A673 (cell line): Measurements from ENCODE around the gene PUS10. TPM values are rescaled to one million over a fixed set of nuclear protein-coding genes. Genes with fewer than 3 reads are reported as not detected.

Experiments
- BruUV-seq: library from RNA; stranded (reverse); fragments of 400-500 nt; replicated peaks from 2 replicates; lab custom pipeline; 2021; lab: Mats Ljungman, UMichigan
- CTCF ChIA-PET: fragments of 300-600 bp; sonication (Branson Sonifier 250); formaldehyde crosslinking; loops from one replicate; lab custom pipeline; 2022; ENCODE audit warnings: antibody characterized with exemption; lab: Charles Lee
- POLR2A ChIA-PET: fragments of 300-600 bp; sonication (Branson Sonifier 250); formaldehyde crosslinking; loops from one replicate; lab custom pipeline; 2022; ENCODE audit warnings: antibody characterized with exemption; ENCODE audit not compliant: low non-redundant PET; lab: Charles Lee
- DNase-seq: peaks from one replicate; pipeline ENCODE4 v3.0.0-alpha.2; 2015; ENCODE audit warnings: low spot score
- H3K27ac ChIP-seq: fragments of 200-600 bp; sonication (generic); 2 replicates; pipeline ENCODE4 v1.5.1; 2016; ENCODE audit warnings: mixed run types, low read depth, mild to moderate bottlenecking, mixed read lengths, antibody characterized with exemption, low read length; ENCODE audit not compliant: poor library complexity, severe bottlenecking
- H3K27me3 ChIP-seq: fragments of 200-600 bp; sonication (generic); replicated peaks from 2 replicates; pipeline ENCODE4 v1.6.1; 2017; ENCODE audit warnings: mixed run types, low read depth, mild to moderate bottlenecking, mixed read lengths, antibody characterized with exemption, low read length; ENCODE audit not compliant: insufficient read depth, poor library complexity
- H3K36me3 ChIP-seq: fragments of 200-600 bp; sonication (generic); 2 replicates; pipeline ENCODE4 v1.6.1; 2016; ENCODE audit warnings: mixed run types, mild to moderate bottlenecking, mixed read lengths, antibody characterized with exemption, low read length; ENCODE audit not compliant: insufficient read depth, poor library complexity, severe bottlenecking
- H3K4me1 ChIP-seq: fragments of 200-600 bp; sonication (generic); 2 replicates; pipeline ENCODE4 v1.6.1; 2017; ENCODE audit warnings: mixed run types, mild to moderate bottlenecking, mixed read lengths, antibody characterized with exemption, low read length; ENCODE audit not compliant: insufficient read depth, poor library complexity, severe bottlenecking
- H3K4me3 ChIP-seq: fragments of 200-600 bp; sonication (generic); 2 replicates; pipeline ENCODE4 v1.5.1; 2016; ENCODE audit warnings: low read depth, mixed run types, mild to moderate bottlenecking, mixed read lengths, low read length; ENCODE audit not compliant: poor library complexity, severe bottlenecking
- H3K9me3 ChIP-seq: fragments of 200-600 bp; sonication (generic); 2 replicates; pipeline ENCODE4 v1.6.1; 2016; ENCODE audit warnings: mixed run types, low read depth, mild to moderate bottlenecking, mixed read lengths, antibody characterized with exemption, low read length; ENCODE audit not compliant: poor library complexity, severe bottlenecking
- CTCF ChIP-seq: fragments of 300-800, 200-600 bp; sonication (generic); conservative IDR thresholded peaks from 2 replicates; pipeline ENCODE4 v1.5.1; 2017; ENCODE audit warnings: low read depth, mild to moderate bottlenecking, antibody characterized with exemption, low read length, moderate library complexity, mixed read lengths
- EZH2 ChIP-seq: fragments of 200-600 bp; sonication (generic); IDR thresholded peaks from 2 replicates; pipeline ENCODE4 v1.6.1; 2017; ENCODE audit warnings: borderline replicate concordance, low read depth, mild to moderate bottlenecking, mixed read lengths, antibody characterized with exemption, low read length; ENCODE audit not compliant: poor library complexity, severe bottlenecking
- intact Hi-C: fragments of 100-400 bp; cut with micrococcal nuclease; formaldehyde crosslinking; loops from one replicate; pipeline ENCODE4 v1.10.0; 2022; ENCODE audit not compliant: unreplicated experiment
- total RNA-seq: library from RNA; stranded (reverse); gene quantifications from 2 replicates; pipeline ENCODE4 v1.2.3, GENCODE V29; 2021

Gene PUS10
- total RNA-seq, 1 experiment from 2014 or later: 4.2 TPM

GRCh38 chr2:60980071-60980815 is 37.8 kb downstream of the PUS10 start:
- no TSS peak for BruUV-seq
- intact Hi-C loops: no loop called here
- no peaks in the 10 kb centered on the region for H3K9me3 ChIP-seq
- no peak overlapping the region for H3K27ac ChIP-seq
- H3K27me3 ChIP-seq: no peaks in the 10 kb centered on the region
- ChIA-PET CTCF (no interaction called here), POLR2A (no interaction called here)
- no peak overlapping the region for H3K4me3 ChIP-seq
- no peak for TF ChIP-seq EZH2
- TF ChIP-seq CTCF: no peak
- no peak for DNase-seq
- H3K36me3 ChIP-seq: no peaks in the 10 kb centered on the region
- no peaks in the 10 kb centered on the region for H3K4me1 ChIP-seq

DNA sequence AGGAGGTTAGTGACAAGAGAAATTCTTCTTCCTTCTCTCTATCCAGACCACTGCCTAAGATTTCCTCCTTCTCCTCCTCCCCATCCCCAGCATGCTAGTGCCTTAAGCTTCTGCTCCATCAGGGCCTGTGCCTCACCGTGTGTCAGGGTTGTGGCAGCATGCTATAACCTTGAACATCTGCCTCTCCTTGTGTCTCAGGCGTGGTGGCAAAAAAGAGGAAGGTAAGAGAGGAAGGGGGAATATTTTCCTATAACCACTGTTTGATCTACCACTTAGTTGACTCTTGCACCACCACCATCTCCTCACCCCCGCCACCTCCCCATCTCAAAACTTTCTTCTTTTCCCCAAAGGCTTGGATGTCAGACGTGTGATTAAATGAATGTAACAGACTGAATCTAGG is 38.8 kb downstream of the PUS10 start:
- TF ChIP-seq CTCF (no peak), EZH2 (no peak)
- Histone ChIP-seq H3K4me1 (no peaks in the 10 kb centered on the region), H3K27me3 (no peaks in the 10 kb centered on the region), H3K27ac (no peak overlapping the region), H3K36me3 (no peaks in the 10 kb centered on the region), H3K9me3 (no peaks in the 10 kb centered on the region), H3K4me3 (no peak overlapping the region)
- intact Hi-C loops: no loop called here
- POLR2A ChIA-PET: no interaction called here
- no TSS peak for BruUV-seq
- DNase-seq: no peak
- CTCF ChIA-PET: no interaction called here

DNA sequence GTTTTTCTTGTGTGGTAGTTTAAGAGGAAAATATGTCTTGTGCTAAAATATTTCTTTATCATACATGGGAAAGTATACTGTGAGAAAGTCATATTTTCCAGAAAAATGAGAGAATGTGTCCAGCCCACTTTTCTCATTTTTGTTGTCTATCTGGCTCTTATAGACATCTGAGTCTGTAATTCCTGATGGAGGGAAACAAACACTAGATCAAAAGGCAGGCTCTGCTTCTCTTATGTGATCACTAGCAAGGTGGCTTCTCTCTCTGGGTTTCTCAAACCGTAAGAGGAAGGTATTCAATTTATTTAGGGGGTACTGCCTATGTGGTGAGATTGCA is 40.5 kb downstream of the PUS10 start:
- Histone ChIP-seq H3K27me3 (no peaks in the 10 kb centered on the region), H3K36me3 (no peaks in the 10 kb centered on the region), H3K27ac (no peak overlapping the region), H3K4me1 (no peaks in the 10 kb centered on the region), H3K4me3 (no peak overlapping the region), H3K9me3 (no peaks in the 10 kb centered on the region)
- BruUV-seq: no TSS peak
- POLR2A ChIA-PET: no interaction called here
- TF ChIP-seq EZH2 (no peak), CTCF (no peak)
- intact Hi-C loops: no loop called here
- no peak for DNase-seq
- CTCF ChIA-PET: no interaction called here
